Activated CD8-positive, alpha-beta memory T cell treated with anti-CD3 and anti-CD28 coated beads, Interleukin-2, amount 50 U/mL, for 48 hours (primary cell): ENCODE measurements around the gene TP53I13.
A peak's percentile ranks its signal among the peaks of the same experiment; 100 is the strongest.

Source experiments
- DNase-seq: peaks from one replicate; pipeline ENCODE4 v3.0.0-alpha.2; 2020

The TP53I13 gene

GRCh38 chr17:29595107-29595942, 26.8 kb downstream of the TP53I13 start:
- no peak for DNase-seq

GRCh38 chr17:29595943-29596774, 27.7 kb downstream of the TP53I13 start:
- DNase-seq: no peak

- DNase-seq: no peak
These were observed 28.3 kb downstream of the TP53I13 start for GRCh38 chr17:29596811-29597210.

GRCh38 chr17:29597361-29598172, 29.1 kb downstream of the TP53I13 start:
- no peak for DNase-seq

GRCh38 chr17:29603109-29603674, 34.7 kb downstream of the TP53I13 start:
- DNase-seq: no peak

GRCh38 chr17:29607557-29608195, 39.2 kb downstream of the TP53I13 start:
- no peak for DNase-seq

- DNase-seq: no peak
These were observed 40.5 kb downstream of the TP53I13 start for GRCh38 chr17:29608986-29609385.

GRCh38 chr17:29610395-29610794, 41.9 kb downstream of the TP53I13 start:
- DNase-seq: no peak

- DNase-seq: no peak
These were observed 43.0 kb downstream of the TP53I13 start for GRCh38 chr17:29611351-29612093.

- no peak for DNase-seq
These were observed 43.5 kb downstream of the TP53I13 start for GRCh38 chr17:29612094-29612403.

GRCh38 chr17:29612404-29613280, 44.1 kb downstream of the TP53I13 start:
- DNase-seq: no peak

- DNase-seq: peak; percentile 100
These were observed 44.9 kb downstream of the TP53I13 start for GRCh38 chr17:29613352-29613837.

GRCh38 chr17:29613856-29614255, 45.4 kb downstream of the TP53I13 start:
- DNase-seq: no peak

GRCh38 chr17:29614349-29615047, 46.0 kb downstream of the TP53I13 start:
- DNase-seq: no peak

- DNase-seq: peak; percentile 77
These were observed 46.5 kb downstream of the TP53I13 start for GRCh38 chr17:29615048-29615385.

- DNase-seq: peak; percentile 91
These were observed 47.2 kb downstream of the TP53I13 start for GRCh38 chr17:29615492-29616299.

- DNase-seq: peak; percentile 68
These were observed 48.0 kb downstream of the TP53I13 start for GRCh38 chr17:29616300-29617048.

- DNase-seq: peak; percentile 95
These were observed 48.6 kb downstream of the TP53I13 start for GRCh38 chr17:29617125-29617480.
